HG02623 (cell line): ENCODE measurements around the gene ACLY.

Experiments used
- ATAC-seq: cut with Tn5 transposase; IDR thresholded peaks from one replicate; pipeline ENCODE4 v1.9.1; 2021; ENCODE audit warnings: moderate library complexity; ENCODE audit not compliant: unreplicated experiment

ACLY gene

GRCh38 chr17:41918314-41919164, at the start of gene ACLY:
ACLY (minus strand) TSS chr17:41918951; CDS start chr17:41913873, 5,078 bp downstream.
- peak; percentile 95 for ATAC-seq

- ATAC-seq, result no peak
Measured at GRCh38 chr17:41967921-41968578, 49.3 kb upstream of the ACLY start.

GRCh38 chr17:41967141-41967920, 48.6 kb upstream of the ACLY start:
- peak; percentile 5 for ATAC-seq

- ATAC-seq, result peak; percentile 56
Measured at GRCh38 chr17:41966463-41967140, 47.9 kb upstream of the ACLY start, which contains the start of gene CNP. CNP (plus strand) TSS chr17:41966795; CDS start chr17:41966885, 90 bp downstream.

- ATAC-seq, result peak; percentile 33
Measured at GRCh38 chr17:41965694-41966462, 47.1 kb upstream of the ACLY start.

- ATAC-seq, result no peak
Measured at GRCh38 chr17:41962768-41963434, 44.1 kb upstream of the ACLY start.

- ATAC-seq, result no peak
Measured at GRCh38 chr17:41962111-41962510, 43.4 kb upstream of the ACLY start.

- no peak for ATAC-seq
Measured at GRCh38 chr17:41959336-41960095, 40.8 kb upstream of the ACLY start.

GRCh38 chr17:41959030-41959335, 40.2 kb upstream of the ACLY start:
- ATAC-seq, result no peak

GRCh38 chr17:41957869-41958439, 39.2 kb upstream of the ACLY start:
- ATAC-seq, result no peak

GRCh38 chr17:41957031-41957868, 38.5 kb upstream of the ACLY start:
- no peak for ATAC-seq

GRCh38 chr17:41956522-41956921, 37.8 kb upstream of the ACLY start:
- no peak for ATAC-seq

GRCh38 chr17:41948762-41949460, 30.2 kb upstream of the ACLY start:
- ATAC-seq, result no peak

GRCh38 chr17:41944943-41945342, 26.2 kb upstream of the ACLY start:
- no peak for ATAC-seq

- ATAC-seq, result no peak
Measured at GRCh38 chr17:41943492-41943891, 24.7 kb upstream of the ACLY start.

- ATAC-seq, result no peak
Measured at GRCh38 chr17:41942626-41943373, 24.0 kb upstream of the ACLY start.
